Mesenchymal stem cell (in vitro differentiated cells and primary cell): Measurements from ENCODE around the gene FBXO34.

Experiments
- DNase-seq: peaks from one replicate; pipeline ENCODE4 v3.0.0-alpha.2; 2013
- H2AFZ ChIP-seq: one replicate; pipeline ENCODE4 v1.6.1; 2013; ENCODE audit warnings: low read depth, mild to moderate bottlenecking, control low read depth, inconsistent platforms, low read length, moderate library complexity
- H2AK5ac ChIP-seq: 2 replicates; pipeline ENCODE4 v1.6.1; 2013; ENCODE audit warnings: low read length, moderate library complexity, mild to moderate bottlenecking, inconsistent platforms; ENCODE audit not compliant: severe bottlenecking
- H2BK120ac ChIP-seq: one replicate; pipeline ENCODE4 v1.6.1; 2013; ENCODE audit warnings: low read depth, mild to moderate bottlenecking, inconsistent platforms, low read length, moderate library complexity
- H2BK12ac ChIP-seq, 2 experiments: one replicate each; pipeline ENCODE4 v1.6.1; 2013; ENCODE audit warnings: inconsistent platforms in 2 of 2, low read length in 2 of 2, mild to moderate bottlenecking in 2 of 2, moderate library complexity in 2 of 2, control low read depth in 1 of 2
- H2BK15ac ChIP-seq: one replicate; pipeline ENCODE4 v1.6.1; 2013; ENCODE audit warnings: mild to moderate bottlenecking, low read depth, inconsistent platforms; ENCODE audit not compliant: poor library complexity, severe bottlenecking
- H2BK5ac ChIP-seq: 2 replicates; pipeline ENCODE4 v1.6.1; 2013; ENCODE audit warnings: low read depth, mild to moderate bottlenecking, low read length, control low read depth, inconsistent platforms; ENCODE audit not compliant: poor library complexity, severe bottlenecking
- H3K14ac ChIP-seq, 2 experiments: one replicate each; pipeline ENCODE4 v1.6.1; 2013; ENCODE audit warnings: inconsistent platforms in 2 of 2, low read length in 2 of 2, control low read depth in 1 of 2, mild to moderate bottlenecking in 1 of 2, moderate library complexity in 1 of 2
- H3K18ac ChIP-seq, 2 experiments: one replicate each; pipeline ENCODE4 v1.6.1; 2013; ENCODE audit warnings: inconsistent platforms in 2 of 2, low read length in 2 of 2, control low read depth in 1 of 2, low read depth in 1 of 2, mild to moderate bottlenecking in 1 of 2
- H3K23ac ChIP-seq, 2 experiments: one replicate each; pipeline ENCODE4 v1.6.1; 2013; ENCODE audit warnings: inconsistent platforms in 2 of 2, low read length in 2 of 2, mild to moderate bottlenecking in 2 of 2, moderate library complexity in 2 of 2, control low read depth in 1 of 2
- H3K27ac ChIP-seq: 2 replicates; pipeline ENCODE4 v1.5.1; 2013; ENCODE audit warnings: mild to moderate bottlenecking, moderate library complexity, low read length, control low read depth, inconsistent platforms; ENCODE audit not compliant: poor library complexity, severe bottlenecking
- H3K27me3 ChIP-seq, 2 experiments: 2 replicates each; pipeline versions ENCODE4 v1.6.1 to v1.7.0; 2013; ENCODE audit warnings: low read length in 2 of 2, mild to moderate bottlenecking in 2 of 2, moderate library complexity in 2 of 2, control low read depth in 1 of 2, inconsistent platforms in 1 of 2; ENCODE audit not compliant: control insufficient read depth in 1 of 2, insufficient read depth in 1 of 2
- H3K36me3 ChIP-seq, 2 experiments: 2 replicates each; pipeline versions ENCODE4 v1.6.1 to v1.7.0; 2013; ENCODE audit warnings: low read length in 2 of 2, control low read depth in 1 of 2, inconsistent platforms in 1 of 2, low read depth in 1 of 2, mild to moderate bottlenecking in 1 of 2; ENCODE audit not compliant: insufficient read depth in 2 of 2, control insufficient read depth in 1 of 2
- H3K4ac ChIP-seq, 2 experiments: one replicate each; pipeline ENCODE4 v1.6.1; 2013; ENCODE audit warnings: inconsistent platforms in 2 of 2, low read length in 2 of 2, mild to moderate bottlenecking in 2 of 2, moderate library complexity in 2 of 2, control low read depth in 1 of 2, low read depth in 1 of 2
- H3K4me1 ChIP-seq: 2 replicates; pipeline ENCODE4 v1.6.1; 2013; ENCODE audit warnings: low read depth, low read length, control low read depth; ENCODE audit not compliant: control insufficient read depth, insufficient read depth
- H3K4me2 ChIP-seq: 2 replicates; pipeline ENCODE4 v1.6.1; 2013; ENCODE audit warnings: low read length, mild to moderate bottlenecking, inconsistent platforms; ENCODE audit not compliant: poor library complexity, severe bottlenecking
- H3K4me3 ChIP-seq, 2 experiments: 2 replicates each; pipeline versions ENCODE4 v1.5.1 to v1.7.0; 2013; ENCODE audit warnings: low read length in 2 of 2, mild to moderate bottlenecking in 2 of 2, control low read depth in 1 of 2, low read depth in 1 of 2; ENCODE audit not compliant: insufficient read depth in 1 of 2
- H3K79me1 ChIP-seq: replicated peaks from 2 replicates; pipeline ENCODE4 v1.6.1; 2013; ENCODE audit warnings: mild to moderate bottlenecking, control low read depth, low read length, inconsistent platforms; ENCODE audit not compliant: poor library complexity, severe bottlenecking
- H3K9ac ChIP-seq: 2 replicates; pipeline ENCODE4 v1.7.0; 2013; ENCODE audit warnings: mild to moderate bottlenecking, low read length, moderate library complexity
- H3K9me3 ChIP-seq: 2 replicates; pipeline ENCODE4 v1.7.0; 2013; ENCODE audit warnings: mild to moderate bottlenecking, low read length; ENCODE audit not compliant: control insufficient read depth
- H4K8ac ChIP-seq: one replicate; pipeline ENCODE4 v1.6.1; 2013; ENCODE audit warnings: inconsistent platforms, mild to moderate bottlenecking, low read length, moderate library complexity
- H4K91ac ChIP-seq: one replicate; pipeline ENCODE4 v1.6.1; 2013; ENCODE audit warnings: mild to moderate bottlenecking, low read length, inconsistent platforms
- WGBS: methylation state at CpG from one replicate; pipeline ENCODE4 v1.1.7; 2013; ENCODE audit warnings: mixed read lengths; 5-methylcytosine and 5-hydroxymethylcytosine counted together

Gene FBXO34

GRCh38 chr14:55352201-55352600 lies 81.0 kb downstream of the FBXO34 start:
- H3K9ac ChIP-seq: no peak overlapping the region
- no peak overlapping the region for H3K23ac ChIP-seq
- no peak overlapping the region for H3K14ac ChIP-seq
- no peak overlapping the region for H3K4ac ChIP-seq
- no peak overlapping the region for H2BK120ac ChIP-seq
- H2BK15ac ChIP-seq: no peak overlapping the region
- H3K4me2 ChIP-seq: no peak overlapping the region
- H2AFZ ChIP-seq: no peak overlapping the region
- H2BK12ac ChIP-seq: no peak overlapping the region
- no peak overlapping the region for H4K91ac ChIP-seq
- no peak overlapping the region for H3K18ac ChIP-seq
- H3K27ac ChIP-seq: no peak overlapping the region
- H3K4me3 ChIP-seq: no peak overlapping the region
- H2BK5ac ChIP-seq: no peak overlapping the region
- no peak overlapping the region for H2AK5ac ChIP-seq
- no peak overlapping the region for H4K8ac ChIP-seq
- peaks cover 32 to 50% of the 10 kb centered on the region in 2 experiments for H3K36me3 ChIP-seq
- DNase-seq: no peak
- peaks cover 48% of the 10 kb centered on the region for H3K79me1 ChIP-seq
- H3K27me3 ChIP-seq: no peaks in the 10 kb centered on the region
- H3K4me1 ChIP-seq: peaks cover 4% of the 10 kb centered on the region
- H3K9me3 ChIP-seq: no peaks in the 10 kb centered on the region
- WGBS: 94% methylated on average over 7 of the region's 9 CpGs

GRCh38 chr14:55353686-55354467 lies 82.7 kb downstream of the FBXO34 start:
- H3K4me1 ChIP-seq: peaks cover 4% of the 10 kb centered on the region
- H3K4me3 ChIP-seq: no peak overlapping the region
- no peak overlapping the region for H2BK5ac ChIP-seq
- H4K91ac ChIP-seq: no peak overlapping the region
- H2AK5ac ChIP-seq: no peak overlapping the region
- H2AFZ ChIP-seq: no peak overlapping the region
- no peaks in the 10 kb centered on the region for H3K27me3 ChIP-seq
- no peak overlapping the region for H4K8ac ChIP-seq
- H3K79me1 ChIP-seq: peaks cover 50% of the 10 kb centered on the region
- no peak for DNase-seq
- no peak overlapping the region for H2BK12ac ChIP-seq
- H3K27ac ChIP-seq: no peak overlapping the region
- no peak overlapping the region for H3K14ac ChIP-seq
- no peak overlapping the region for H3K9ac ChIP-seq
- H3K4ac ChIP-seq: no peak overlapping the region
- H3K18ac ChIP-seq: no peak overlapping the region
- H3K36me3 ChIP-seq: peaks cover 39 to 50% of the 10 kb centered on the region in 2 experiments
- H3K23ac ChIP-seq: no peak overlapping the region
- 92% methylated on average over 11 of the region's 11 CpGs for WGBS
- no peak overlapping the region for H2BK120ac ChIP-seq
- H3K9me3 ChIP-seq: no peaks in the 10 kb centered on the region
- H3K4me2 ChIP-seq: no peak overlapping the region
- no peak overlapping the region for H2BK15ac ChIP-seq

- no peak overlapping the region for H2BK120ac ChIP-seq
- H2AFZ ChIP-seq: no peak overlapping the region
- H4K91ac ChIP-seq: no peak overlapping the region
- H3K27me3 ChIP-seq: no peaks in the 10 kb centered on the region
- no peak overlapping the region for H2BK15ac ChIP-seq
- H3K14ac ChIP-seq: no peak overlapping the region
- H3K27ac ChIP-seq: no peak overlapping the region
- no peak overlapping the region for H3K4ac ChIP-seq
- no peak overlapping the region for H3K18ac ChIP-seq
- no peak overlapping the region for H2AK5ac ChIP-seq
- peak; percentile 56 for DNase-seq
- H3K9me3 ChIP-seq: no peaks in the 10 kb centered on the region
- no peak overlapping the region for H2BK12ac ChIP-seq
- H3K4me3 ChIP-seq: no peak overlapping the region
- H3K23ac ChIP-seq: no peak overlapping the region
- peaks cover 48% of the 10 kb centered on the region for H3K79me1 ChIP-seq
- no peak overlapping the region for H3K4me2 ChIP-seq
- H3K4me1 ChIP-seq: peaks cover 4% of the 10 kb centered on the region
- H3K36me3 ChIP-seq: peaks cover 40 to 50% of the 10 kb centered on the region in 2 experiments
- H3K9ac ChIP-seq: no peak overlapping the region
- no peak overlapping the region for H4K8ac ChIP-seq
- WGBS: 74% methylated on average over 5 of the region's 5 CpGs
- no peak overlapping the region for H2BK5ac ChIP-seq
Observed at GRCh38 chr14:55354500-55354899, 83.3 kb downstream of the FBXO34 start.

GRCh38 chr14:55355922-55356321 lies 84.7 kb downstream of the FBXO34 start:
- Histone ChIP-seq H3K27me3 (no peaks in the 10 kb centered on the region), H3K4me1 (peaks cover 4% of the 10 kb centered on the region), H3K23ac (no peak overlapping the region), H3K4ac (no peak overlapping the region), H3K4me2 (no peak overlapping the region), H3K14ac (no peak overlapping the region), H3K4me3 (no peak overlapping the region), H3K36me3 (peaks cover 38 to 44% of the 10 kb centered on the region in 2 experiments), H4K91ac (no peak overlapping the region), H3K9ac (no peak overlapping the region), H4K8ac (no peak overlapping the region), H2AK5ac (no peak overlapping the region), H3K27ac (no peak overlapping the region), H2AFZ (no peak overlapping the region), H3K18ac (no peak overlapping the region), H3K79me1 (peaks cover 45% of the 10 kb centered on the region), H2BK15ac (no peak overlapping the region), H2BK5ac (no peak overlapping the region), H2BK12ac (no peak overlapping the region), H3K9me3 (no peaks in the 10 kb centered on the region), H2BK120ac (no peak overlapping the region)
- no peak for DNase-seq
- 83% methylated on average over 6 of the region's 6 CpGs for WGBS
